ENCODE results near the gene MBIP.

GRCh38 chr14:36362648-36363047 lies 42.2 kb upstream of the MBIP start:
- TF ChIP-seq CTCF (conservative IDR thresholded peaks at IDR 0.05; ENCODE audit: low read length): no peak
- TF ChIP-seq EZH2phosphoT487 (IDR thresholded peaks at IDR 0.05; ENCODE audit: borderline replicate concordance): no peak

All from Loucy (cell line).